COLO829 (cell line): ENCODE results near the gene MOBP.
A peak's percentile ranks its signal among the peaks of the same experiment; 100 is the strongest.

Experiments used
- DNase-seq: peaks from one replicate; pipeline ENCODE4 v3.0.0; 2012; ENCODE audit warnings: low spot score

The MOBP gene

GRCh38 chr3:39541917-39542329 is 74.4 kb downstream of the MOBP start:
- peak; percentile 46 for DNase-seq

GRCh38 chr3:39542588-39542988 is 75.1 kb downstream of the MOBP start:
- no peak for DNase-seq

GRCh38 chr3:39548282-39548681 is 80.8 kb downstream of the MOBP start:
- DNase-seq: no peak

- DNase-seq: no peak
Observed at GRCh38 chr3:39550354-39551051, 83.0 kb downstream of the MOBP start.
